C4-2B (cell line): ENCODE measurements around the gene APP.
"Not testable (repeated sequence)": the region's sequence is repeated elsewhere in the genome, so short reads cannot be mapped to it uniquely, and the experiment has no call there.

Experiments
- ZFX ChIP-seq: fragments of 450-650 bp; IDR thresholded peaks from 2 replicates; pipeline ENCODE4 v1.6.1; 2017
- TF ChIP-seq, protein P1 (sequence below): fragments of 450-650 bp; conservative IDR thresholded peaks from 2 replicates; pipeline ENCODE4 v1.5.1; 2017; ENCODE audit warnings: mild to moderate bottlenecking

DNA sequence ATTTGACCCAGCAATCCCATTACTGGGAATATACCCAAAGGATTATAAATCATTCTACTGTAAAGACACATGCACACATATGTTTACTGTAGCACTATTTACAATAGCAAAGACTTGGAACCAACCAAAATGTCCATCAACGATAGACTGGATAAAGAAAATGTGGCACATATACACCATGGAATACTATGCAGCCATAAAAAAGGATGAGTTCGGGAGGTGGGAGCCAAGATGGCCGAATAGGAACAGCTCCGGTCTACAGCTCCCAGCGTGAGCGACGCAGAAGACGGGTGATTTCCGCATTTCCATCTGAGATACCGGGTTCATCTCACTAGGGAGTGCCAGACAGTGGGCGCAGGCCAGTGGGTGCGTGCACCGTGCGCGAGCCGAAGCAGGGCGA is 252.4 kb downstream of the APP start:
- TF ChIP-seq, protein P1, sequence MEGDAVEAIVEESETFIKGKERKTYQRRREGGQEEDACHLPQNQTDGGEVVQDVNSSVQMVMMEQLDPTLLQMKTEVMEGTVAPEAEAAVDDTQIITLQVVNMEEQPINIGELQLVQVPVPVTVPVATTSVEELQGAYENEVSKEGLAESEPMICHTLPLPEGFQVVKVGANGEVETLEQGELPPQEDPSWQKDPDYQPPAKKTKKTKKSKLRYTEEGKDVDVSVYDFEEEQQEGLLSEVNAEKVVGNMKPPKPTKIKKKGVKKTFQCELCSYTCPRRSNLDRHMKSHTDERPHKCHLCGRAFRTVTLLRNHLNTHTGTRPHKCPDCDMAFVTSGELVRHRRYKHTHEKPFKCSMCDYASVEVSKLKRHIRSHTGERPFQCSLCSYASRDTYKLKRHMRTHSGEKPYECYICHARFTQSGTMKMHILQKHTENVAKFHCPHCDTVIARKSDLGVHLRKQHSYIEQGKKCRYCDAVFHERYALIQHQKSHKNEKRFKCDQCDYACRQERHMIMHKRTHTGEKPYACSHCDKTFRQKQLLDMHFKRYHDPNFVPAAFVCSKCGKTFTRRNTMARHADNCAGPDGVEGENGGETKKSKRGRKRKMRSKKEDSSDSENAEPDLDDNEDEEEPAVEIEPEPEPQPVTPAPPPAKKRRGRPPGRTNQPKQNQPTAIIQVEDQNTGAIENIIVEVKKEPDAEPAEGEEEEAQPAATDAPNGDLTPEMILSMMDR, result not testable (repeated sequence)
- TF ChIP-seq ZFX, result not testable (repeated sequence)
